H7 (cell line): ENCODE results near the gene TSPAN9. TPM values are rescaled to one million over a fixed set of nuclear protein-coding genes. Genes with fewer than 3 reads are reported as not detected.

Experiments used
- DNase-seq: peaks from one replicate; pipeline ENCODE4 v3.0.0; 2012
- H3K27me3 ChIP-seq: 2 replicates; pipeline ENCODE4 v1.6.0; 2011; ENCODE audit warnings: mild to moderate bottlenecking, low read length; ENCODE audit not compliant: control insufficient read depth, insufficient read depth
- H3K36me3 ChIP-seq: replicated peaks from 2 replicates; pipeline ENCODE4 v1.5.1; 2011; ENCODE audit warnings: low read length; ENCODE audit not compliant: control insufficient read depth, insufficient read depth
- H3K4me3 ChIP-seq: 2 replicates; pipeline ENCODE4 v1.5.1; 2011; ENCODE audit warnings: low read depth, mild to moderate bottlenecking, control low read depth, low read length, moderate library complexity; ENCODE audit not compliant: insufficient read depth
- total RNA-seq: library from RNA; depleted of rRNA; stranded (reverse); fragments of >200 nt; shearing (Covaris generic); gene quantifications from 2 replicates; pipeline ENCODE4 v1.2.3, GENCODE V29; 2014

TSPAN9 gene
- total RNA-seq, 1 experiment from 2014 or later, result 22.4 TPM

- Histone ChIP-seq H3K27me3 (no peaks in the 10 kb centered on the region), H3K36me3 (no peaks in the 10 kb centered on the region), H3K4me3 (no peak overlapping the region)
- no peak for DNase-seq
Measured at GRCh38 chr12:3185260-3185870, 108.2 kb downstream of the TSPAN9 start.

DNA sequence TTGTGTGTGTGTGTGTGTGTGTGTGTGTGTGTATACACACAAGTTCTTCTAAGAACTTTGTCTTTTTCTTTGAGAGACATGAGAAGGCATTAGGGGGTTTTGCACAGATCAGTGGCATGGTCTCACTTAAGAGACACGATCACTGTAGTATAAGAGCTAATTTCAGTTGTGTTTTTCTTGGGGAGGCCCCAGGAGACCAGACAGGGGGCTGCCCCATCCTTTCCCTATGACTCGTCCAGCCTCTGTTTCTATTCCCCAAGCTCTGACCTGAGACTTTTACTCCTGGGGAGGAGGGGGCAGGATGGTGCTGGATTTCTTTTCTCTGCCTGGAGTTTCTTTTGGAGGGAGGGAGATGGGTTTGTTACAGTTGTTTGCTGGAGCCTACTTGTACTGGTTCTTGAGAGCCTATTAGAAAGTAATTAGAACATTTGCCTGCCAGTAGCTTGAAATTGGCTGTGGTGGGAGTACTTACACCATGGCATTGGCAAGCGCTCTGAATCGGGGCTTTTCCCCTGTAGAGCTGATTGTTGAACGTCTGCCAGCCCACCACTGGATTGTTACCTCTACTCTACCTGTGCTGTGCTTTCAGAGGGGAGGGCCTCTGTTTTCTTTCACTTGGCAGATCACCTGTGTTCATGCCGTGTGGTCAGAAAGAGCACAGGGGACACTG, 109.5 kb downstream of the TSPAN9 start:
- Histone ChIP-seq H3K36me3 (no peaks in the 10 kb centered on the region), H3K27me3 (no peaks in the 10 kb centered on the region)

GRCh38 chr12:3187846-3188770, 110.9 kb downstream of the TSPAN9 start:
- Histone ChIP-seq H3K4me3 (no peak overlapping the region), H3K27me3 (no peaks in the 10 kb centered on the region), H3K36me3 (no peaks in the 10 kb centered on the region)
- no peak for DNase-seq

More for the DNA sequence above, 109.5 kb downstream of the TSPAN9 start:
- no peak overlapping the region for H3K4me3 ChIP-seq
- no peak for DNase-seq

- DNase-seq, result no peak
- no peaks in the 10 kb centered on the region for H3K27me3 ChIP-seq
- no peak overlapping the region for H3K4me3 ChIP-seq
- H3K36me3 ChIP-seq, result no peaks in the 10 kb centered on the region
Measured at GRCh38 chr12:3189282-3189681, 112.1 kb downstream of the TSPAN9 start.

GRCh38 chr12:3190101-3190500, 112.9 kb downstream of the TSPAN9 start:
- Histone ChIP-seq H3K36me3 (no peaks in the 10 kb centered on the region), H3K4me3 (no peak overlapping the region), H3K27me3 (no peaks in the 10 kb centered on the region)
- DNase-seq, result no peak

- Histone ChIP-seq H3K27me3 (no peaks in the 10 kb centered on the region), H3K4me3 (no peak overlapping the region), H3K36me3 (no peaks in the 10 kb centered on the region)
- no peak for DNase-seq
Measured at GRCh38 chr12:3191450-3191849, 114.3 kb downstream of the TSPAN9 start.

GRCh38 chr12:3192221-3192620, 115.0 kb downstream of the TSPAN9 start:
- no peak overlapping the region for H3K4me3 ChIP-seq
- no peaks in the 10 kb centered on the region for H3K36me3 ChIP-seq
- DNase-seq, result no peak
- no peaks in the 10 kb centered on the region for H3K27me3 ChIP-seq

- DNase-seq, result no peak
- no peaks in the 10 kb centered on the region for H3K36me3 ChIP-seq
- H3K4me3 ChIP-seq, result no peak overlapping the region
- no peaks in the 10 kb centered on the region for H3K27me3 ChIP-seq
Measured at GRCh38 chr12:3193131-3193530, 116.0 kb downstream of the TSPAN9 start.

DNA sequence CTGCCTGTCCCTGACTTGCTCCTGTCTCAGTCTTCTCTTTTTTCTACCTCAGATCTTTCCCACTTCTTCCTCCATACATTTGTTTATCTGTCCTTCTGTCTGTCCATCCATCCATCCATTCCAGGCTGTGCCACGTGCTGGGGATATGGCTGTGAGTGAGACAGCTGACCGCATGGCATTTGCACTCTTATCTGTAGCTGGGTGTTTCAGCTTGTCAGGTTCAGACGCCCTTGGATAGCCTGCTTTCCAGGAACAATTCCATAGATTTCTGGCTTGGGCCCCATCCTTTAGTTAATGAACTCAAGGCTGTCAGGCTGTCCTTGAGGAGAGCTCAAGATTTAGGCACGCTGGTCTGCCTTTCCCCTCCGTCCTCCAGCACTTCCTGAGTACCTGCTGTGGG, 116.6 kb downstream of the TSPAN9 start:
- H3K4me3 ChIP-seq, result no peak overlapping the region
- peaks cover 1% of the 10 kb centered on the region for H3K27me3 ChIP-seq
- DNase-seq, result no peak
- no peaks in the 10 kb centered on the region for H3K36me3 ChIP-seq

GRCh38 chr12:3195337-3195736, 118.2 kb downstream of the TSPAN9 start:
- no peak for DNase-seq
- no peaks in the 10 kb centered on the region for H3K36me3 ChIP-seq
- H3K4me3 ChIP-seq, result no peak overlapping the region
- peaks cover 9% of the 10 kb centered on the region for H3K27me3 ChIP-seq

GRCh38 chr12:3195859-3196483, 118.8 kb downstream of the TSPAN9 start:
- Histone ChIP-seq H3K27me3 (peaks cover 14% of the 10 kb centered on the region), H3K4me3 (no peak overlapping the region), H3K36me3 (no peaks in the 10 kb centered on the region)
- no peak for DNase-seq

DNA sequence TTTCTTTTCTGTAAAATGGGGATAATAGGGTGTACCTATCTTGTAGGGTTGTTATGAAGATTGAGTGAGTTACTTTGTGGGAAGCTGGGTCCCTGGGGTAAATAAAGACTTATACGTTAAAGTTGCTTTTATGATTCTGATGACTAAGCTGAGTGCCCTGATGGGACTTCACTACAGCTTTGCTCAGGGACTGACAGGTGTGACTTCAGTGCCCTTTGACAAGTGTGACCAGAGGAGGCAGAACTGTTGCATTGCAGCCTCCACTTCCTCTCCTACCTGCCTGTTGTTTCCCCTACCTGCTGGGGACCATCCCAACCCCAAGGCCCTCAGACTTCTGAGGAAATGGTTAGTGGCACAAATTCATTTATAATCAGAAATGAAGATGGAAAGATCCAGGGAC, 119.3 kb downstream of the TSPAN9 start:
- DNase-seq, result no peak

DNA sequence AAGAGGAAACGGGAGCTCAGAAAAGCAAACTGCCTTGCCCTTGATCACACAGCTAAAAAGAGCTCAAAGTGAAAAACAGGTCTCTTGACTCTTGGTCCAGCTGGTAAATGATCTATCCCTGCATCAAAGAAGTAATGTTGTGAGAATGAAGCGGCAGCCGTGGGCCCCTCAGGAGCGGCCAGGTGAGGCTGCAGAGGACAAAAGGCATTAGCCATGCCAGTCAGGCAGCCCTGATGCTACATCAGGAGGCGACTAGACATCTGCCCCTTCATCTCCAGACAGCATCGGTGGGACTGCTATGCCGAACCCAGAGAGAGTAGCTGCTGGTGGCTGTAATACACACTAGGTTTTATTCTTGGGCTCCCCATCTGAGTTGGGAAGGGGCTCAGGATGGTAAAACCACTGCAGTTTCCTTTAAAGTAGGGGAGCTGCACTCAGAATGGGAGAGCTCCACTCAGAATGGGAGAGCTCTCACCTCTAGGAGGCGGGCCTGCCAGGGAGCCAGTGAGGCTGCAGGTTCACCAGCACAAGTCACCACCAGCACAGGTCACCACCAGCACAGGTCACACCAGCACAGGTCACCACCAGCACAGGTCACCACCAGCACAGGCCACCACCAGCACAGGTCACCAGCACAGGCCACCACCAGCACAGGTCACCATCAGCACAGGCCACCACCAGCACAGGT, 120.1 kb downstream of the TSPAN9 start:
- DNase-seq, result no peak
- no peaks in the 10 kb centered on the region for H3K36me3 ChIP-seq
- no peak overlapping the region for H3K4me3 ChIP-seq
- H3K27me3 ChIP-seq, result peaks cover 26% of the 10 kb centered on the region

More for the DNA sequence above, 119.3 kb downstream of the TSPAN9 start:
- peaks cover 20% of the 10 kb centered on the region for H3K27me3 ChIP-seq
- no peaks in the 10 kb centered on the region for H3K36me3 ChIP-seq
- H3K4me3 ChIP-seq, result no peak overlapping the region

- H3K4me3 ChIP-seq, result peak overlapping the region; percentile 58
- no peaks in the 10 kb centered on the region for H3K36me3 ChIP-seq
- peaks cover 28% of the 10 kb centered on the region for H3K27me3 ChIP-seq
- peak; percentile 88 for DNase-seq
Measured at GRCh38 chr12:3199551-3200031, 122.4 kb downstream of the TSPAN9 start.
